Measurements from ENCODE around the gene PECR. TPM values are rescaled to one million over a fixed set of nuclear protein-coding genes. Genes with fewer than 3 reads are reported as not detected.

PECR gene
- total and polyA plus RNA-seq, 10 of the 15 experiments (the other 5 are each of a cell fraction or from before 2014, with no cell fraction given): 7.6 to 37.4 (median 25.7) TPM

DNA sequence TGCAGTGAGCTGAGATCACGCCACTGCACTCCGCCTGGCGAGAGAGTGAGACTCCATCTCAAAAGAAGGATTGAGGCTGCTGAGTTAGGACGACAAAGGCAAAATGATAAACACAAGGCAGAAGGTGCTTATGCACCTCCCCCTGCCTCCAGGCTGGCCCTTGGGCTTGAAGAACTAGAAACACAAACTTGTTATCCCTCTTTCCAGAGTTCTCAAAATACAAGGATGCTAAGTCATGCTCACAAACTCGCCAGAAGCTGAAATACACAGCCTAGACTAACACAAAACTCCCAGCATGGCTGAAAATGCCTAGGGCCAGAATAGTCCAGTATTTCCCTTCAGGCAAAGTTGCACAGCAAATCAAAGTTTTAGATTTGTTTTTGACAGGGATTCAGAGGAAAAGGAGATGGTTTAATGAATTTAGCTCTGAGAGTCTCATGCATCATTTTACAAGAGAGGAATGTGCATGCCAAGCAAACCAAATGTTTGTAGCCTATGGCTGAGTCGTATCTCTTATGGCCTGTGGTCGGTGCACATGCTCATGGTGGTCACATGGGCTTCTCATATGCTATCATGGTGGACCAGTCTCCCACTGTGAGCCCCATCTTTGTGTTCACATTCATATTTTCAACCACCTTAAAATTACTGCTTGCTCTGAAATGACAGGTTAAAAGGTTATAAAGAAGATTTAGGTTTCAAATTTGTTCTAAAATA lies 52.0 kb downstream of the PECR start:
- Histone ChIP-seq H3K4me1 (ENCODE audit: control insufficient read depth, insufficient read depth, low read length) (peaks cover 32% of the 10 kb centered on the region), H3K9me3 (replicated peaks; ENCODE audit: control insufficient read depth, insufficient read depth, low read length) (no peaks in the 10 kb centered on the region), H3K27ac (ENCODE audit: control insufficient read depth, insufficient read depth) (peak overlapping the region; percentile 83), H3K9ac (ENCODE audit: control insufficient read depth, insufficient read depth, low read length) (no peak overlapping the region), H3K4me2 (ENCODE audit: control insufficient read depth, insufficient read depth) (no peak overlapping the region), H3K79me2 (ENCODE audit: control insufficient read depth, insufficient read depth, low read length) (no peaks in the 10 kb centered on the region; the same call in none of the 2 replicates), H2AFZ (ENCODE audit: control insufficient read depth, low read depth, low read length) (no peak overlapping the region), H3K4me3 (no peak overlapping the region), H3K36me3 (ENCODE audit: control insufficient read depth in 2 of 2, insufficient read depth in 2 of 2, low read length in 1 of 2) (no peaks in the 10 kb centered on the region), H3K27me3 (replicated peaks in 1 of 2; ENCODE audit: control insufficient read depth in 2 of 2, insufficient read depth in 2 of 2, low read length in 1 of 2) (no peaks in the 10 kb centered on the region), H4K20me1 (ENCODE audit: control insufficient read depth, insufficient read depth) (no peaks in the 10 kb centered on the region)
- FAIRE-seq: no peak
- ChIA-PET POLR2A (interaction anchor here (0.6 to 1.1 kb wide), 2 partner anchors 15 to 24 kb away, joined by 4 to 5 read pairs; no protein-coding TSS in a partner anchor), RAD21 (ENCODE audit: unreplicated experiment) (interaction anchor here (1.6 to 6.0 kb wide), 3 partner anchors 12 to 113 kb away, joined by 3 to 45 read pairs (median 39); no protein-coding TSS in a partner anchor), SMC1A (ENCODE audit: uncharacterized antibody, unreplicated experiment) (interaction anchor here (1.0 to 6.2 kb wide), 7 partner anchors 12 to 82 kb away, joined by 3 to 64 read pairs (median 6); partner anchors contain the start of gene XRCC5), CTCF (interaction anchor here (1.1 to 7.7 kb wide), 6 partner anchors 11 to 81 kb away, joined by 4 to 88 read pairs (median 6); partner anchors contain the start of gene MREG)
- peak; percentile 33; the same call in 2 of the 3 replicates for ATAC-seq
- no TSS peak for BruUV-seq (replicated peaks)
- 70% methylated on average over 7 of the region's 7 CpGs for WGBS (ENCODE audit: insufficient coverage, insufficient replicate concordance, low lambda C conversion rate, missing lambda C conversion rate)
- in situ Hi-C loops (cut with MboI) (no loop called here), intact Hi-C loops (cut with micrococcal nuclease; ENCODE audit: unreplicated experiment) (loop anchor here (10.0 kb wide), 3 partner anchors 175 to 635 kb away; partner anchors contain the start of gene RPL37A)
- DNase-seq (ENCODE audit: low read depth, low spot score): no peak
- no peak for TF ChIP-seq ZBED1 (IDR thresholded peaks at IDR 0.05; ENCODE audit: borderline replicate concordance)
- no peak for TF ChIP-seq RELA (IDR thresholded peaks at IDR 0.05; ENCODE audit: borderline replicate concordance, partially characterized antibody)
- TF ChIP-seq MXI1 (IDR thresholded peaks at IDR 0.05; ENCODE audit: low read depth, low read length): no peak
- TF ChIP-seq, protein P1, sequence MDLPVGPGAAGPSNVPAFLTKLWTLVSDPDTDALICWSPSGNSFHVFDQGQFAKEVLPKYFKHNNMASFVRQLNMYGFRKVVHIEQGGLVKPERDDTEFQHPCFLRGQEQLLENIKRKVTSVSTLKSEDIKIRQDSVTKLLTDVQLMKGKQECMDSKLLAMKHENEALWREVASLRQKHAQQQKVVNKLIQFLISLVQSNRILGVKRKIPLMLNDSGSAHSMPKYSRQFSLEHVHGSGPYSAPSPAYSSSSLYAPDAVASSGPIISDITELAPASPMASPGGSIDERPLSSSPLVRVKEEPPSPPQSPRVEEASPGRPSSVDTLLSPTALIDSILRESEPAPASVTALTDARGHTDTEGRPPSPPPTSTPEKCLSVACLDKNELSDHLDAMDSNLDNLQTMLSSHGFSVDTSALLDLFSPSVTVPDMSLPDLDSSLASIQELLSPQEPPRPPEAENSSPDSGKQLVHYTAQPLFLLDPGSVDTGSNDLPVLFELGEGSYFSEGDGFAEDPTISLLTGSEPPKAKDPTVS (IDR thresholded peaks at IDR 0.05; ENCODE audit: low read depth, low read length): no peak
- TF ChIP-seq RUNX3 (IDR thresholded peaks at IDR 0.05; ENCODE audit: low read length): peak; percentile 32; the same call in 1 of the 2 replicates
- TF ChIP-seq RAD51 (IDR thresholded peaks at IDR 0.05): peak; percentile 35; the same call in 1 of the 2 replicates
- TF ChIP-seq, protein P2, sequence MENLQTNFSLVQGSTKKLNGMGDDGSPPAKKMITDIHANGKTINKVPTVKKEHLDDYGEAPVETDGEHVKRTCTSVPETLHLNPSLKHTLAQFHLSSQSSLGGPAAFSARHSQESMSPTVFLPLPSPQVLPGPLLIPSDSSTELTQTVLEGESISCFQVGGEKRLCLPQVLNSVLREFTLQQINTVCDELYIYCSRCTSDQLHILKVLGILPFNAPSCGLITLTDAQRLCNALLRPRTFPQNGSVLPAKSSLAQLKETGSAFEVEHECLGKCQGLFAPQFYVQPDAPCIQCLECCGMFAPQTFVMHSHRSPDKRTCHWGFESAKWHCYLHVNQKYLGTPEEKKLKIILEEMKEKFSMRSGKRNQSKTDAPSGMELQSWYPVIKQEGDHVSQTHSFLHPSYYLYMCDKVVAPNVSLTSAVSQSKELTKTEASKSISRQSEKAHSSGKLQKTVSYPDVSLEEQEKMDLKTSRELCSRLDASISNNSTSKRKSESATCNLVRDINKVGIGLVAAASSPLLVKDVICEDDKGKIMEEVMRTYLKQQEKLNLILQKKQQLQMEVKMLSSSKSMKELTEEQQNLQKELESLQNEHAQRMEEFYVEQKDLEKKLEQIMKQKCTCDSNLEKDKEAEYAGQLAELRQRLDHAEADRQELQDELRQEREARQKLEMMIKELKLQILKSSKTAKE (IDR thresholded peaks at IDR 0.05; ENCODE audit: low read depth, poor library complexity, severe bottlenecking): no peak
- TF ChIP-seq GABPA (IDR thresholded peaks at IDR 0.05; ENCODE audit: low read depth): no peak
- TF ChIP-seq PAX5 (IDR thresholded peaks at IDR 0.05; ENCODE audit: borderline replicate concordance, low read depth, low read length): no peak
- TF ChIP-seq NFXL1 (IDR thresholded peaks at IDR 0.05; ENCODE audit: borderline replicate concordance): no peak
- TF ChIP-seq, protein P3, sequence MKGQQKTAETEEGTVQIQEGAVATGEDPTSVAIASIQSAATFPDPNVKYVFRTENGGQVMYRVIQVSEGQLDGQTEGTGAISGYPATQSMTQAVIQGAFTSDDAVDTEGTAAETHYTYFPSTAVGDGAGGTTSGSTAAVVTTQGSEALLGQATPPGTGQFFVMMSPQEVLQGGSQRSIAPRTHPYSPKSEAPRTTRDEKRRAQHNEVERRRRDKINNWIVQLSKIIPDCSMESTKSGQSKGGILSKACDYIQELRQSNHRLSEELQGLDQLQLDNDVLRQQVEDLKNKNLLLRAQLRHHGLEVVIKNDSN (IDR thresholded peaks at IDR 0.05; ENCODE audit: borderline replicate concordance, extremely low read length, insufficient read depth, low read depth, low read length): peak; percentile 44
- TF ChIP-seq ZNF24 (IDR thresholded peaks at IDR 0.05): no peak
- TF ChIP-seq HDAC2 (IDR thresholded peaks at IDR 0.05): no peak
- TF ChIP-seq JUNB (IDR thresholded peaks at IDR 0.05): no peak
- TF ChIP-seq, protein P4, sequence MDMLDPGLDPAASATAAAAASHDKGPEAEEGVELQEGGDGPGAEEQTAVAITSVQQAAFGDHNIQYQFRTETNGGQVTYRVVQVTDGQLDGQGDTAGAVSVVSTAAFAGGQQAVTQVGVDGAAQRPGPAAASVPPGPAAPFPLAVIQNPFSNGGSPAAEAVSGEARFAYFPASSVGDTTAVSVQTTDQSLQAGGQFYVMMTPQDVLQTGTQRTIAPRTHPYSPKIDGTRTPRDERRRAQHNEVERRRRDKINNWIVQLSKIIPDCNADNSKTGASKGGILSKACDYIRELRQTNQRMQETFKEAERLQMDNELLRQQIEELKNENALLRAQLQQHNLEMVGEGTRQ (IDR thresholded peaks at IDR 0.05; ENCODE audit: borderline replicate concordance, low read depth, low read length): peak; percentile 7; the same call in 1 of the 2 replicates
- TF ChIP-seq, protein P5, sequence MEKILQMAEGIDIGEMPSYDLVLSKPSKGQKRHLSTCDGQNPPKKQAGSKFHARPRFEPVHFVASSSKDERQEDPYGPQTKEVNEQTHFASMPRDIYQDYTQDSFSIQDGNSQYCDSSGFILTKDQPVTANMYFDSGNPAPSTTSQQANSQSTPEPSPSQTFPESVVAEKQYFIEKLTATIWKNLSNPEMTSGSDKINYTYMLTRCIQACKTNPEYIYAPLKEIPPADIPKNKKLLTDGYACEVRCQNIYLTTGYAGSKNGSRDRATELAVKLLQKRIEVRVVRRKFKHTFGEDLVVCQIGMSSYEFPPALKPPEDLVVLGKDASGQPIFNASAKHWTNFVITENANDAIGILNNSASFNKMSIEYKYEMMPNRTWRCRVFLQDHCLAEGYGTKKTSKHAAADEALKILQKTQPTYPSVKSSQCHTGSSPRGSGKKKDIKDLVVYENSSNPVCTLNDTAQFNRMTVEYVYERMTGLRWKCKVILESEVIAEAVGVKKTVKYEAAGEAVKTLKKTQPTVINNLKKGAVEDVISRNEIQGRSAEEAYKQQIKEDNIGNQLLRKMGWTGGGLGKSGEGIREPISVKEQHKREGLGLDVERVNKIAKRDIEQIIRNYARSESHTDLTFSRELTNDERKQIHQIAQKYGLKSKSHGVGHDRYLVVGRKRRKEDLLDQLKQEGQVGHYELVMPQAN (conservative IDR thresholded peaks at IDR 0.05): no peak

Measured in GM12878 (cell line).